HG03575 (cell line): ENCODE measurements around the gene ICA1.
A peak's percentile ranks its signal among the peaks of the same experiment; 100 is the strongest.

Source experiments
- ATAC-seq: cut with Tn5 transposase; IDR thresholded peaks from one replicate; pipeline ENCODE4 v1.9.1; 2021; ENCODE audit not compliant: unreplicated experiment, insufficient number of reproducible peaks, low FRiP score; ENCODE audit errors: extremely low read depth

The ICA1 gene

GRCh38 chr7:8176370-8177081, 85.4 kb downstream of the ICA1 start:
- ATAC-seq: peak; percentile 56

- ATAC-seq: no peak
These were observed 86.0 kb downstream of the ICA1 start for GRCh38 chr7:8175929-8176369.

- no peak for ATAC-seq
These were observed 89.3 kb downstream of the ICA1 start for GRCh38 chr7:8172372-8173354.

GRCh38 chr7:8169171-8169570, 92.8 kb downstream of the ICA1 start:
- ATAC-seq: no peak

- ATAC-seq: no peak
These were observed 93.6 kb downstream of the ICA1 start for GRCh38 chr7:8168336-8168735.

GRCh38 chr7:8165150-8165549, 96.8 kb downstream of the ICA1 start:
- ATAC-seq: no peak

GRCh38 chr7:8162181-8162580, 99.8 kb downstream of the ICA1 start:
- ATAC-seq: no peak

GRCh38 chr7:8161364-8161828, 100.6 kb downstream of the ICA1 start:
- ATAC-seq: no peak

GRCh38 chr7:8160779-8161345, 101.1 kb downstream of the ICA1 start:
- no peak for ATAC-seq

GRCh38 chr7:8160250-8160649, 101.7 kb downstream of the ICA1 start:
- ATAC-seq: no peak

GRCh38 chr7:8159595-8159994, 102.4 kb downstream of the ICA1 start:
- no peak for ATAC-seq

- no peak for ATAC-seq
These were observed 104.7 kb downstream of the ICA1 start for GRCh38 chr7:8157296-8157695.

GRCh38 chr7:8155836-8156235, 106.1 kb downstream of the ICA1 start:
- ATAC-seq: no peak

- ATAC-seq: no peak
These were observed 107.7 kb downstream of the ICA1 start for GRCh38 chr7:8154272-8154671.

- ATAC-seq: no peak
These were observed 109.3 kb downstream of the ICA1 start for GRCh38 chr7:8152489-8153192.

GRCh38 chr7:8151161-8151725, 110.7 kb downstream of the ICA1 start:
- ATAC-seq: no peak

- no peak for ATAC-seq
These were observed 112.7 kb downstream of the ICA1 start for GRCh38 chr7:8149222-8149621.

- no peak for ATAC-seq
These were observed 114.1 kb downstream of the ICA1 start for GRCh38 chr7:8147760-8148463.
